ENCODE measurements around the gene DEXI. TPM values are rescaled to one million over a fixed set of nuclear protein-coding genes. Genes with fewer than 3 reads are reported as not detected.

Gene DEXI
- total and polyA plus RNA-seq, 10 donors = 14.9 to 81.5 (median 33.5) TPM

- 59 to 67% (median 65%) methylated on average over 4 of the region's 4 CpGs for WGBS, 5 donors
- intact Hi-C loops (cut with DNase I; ENCODE audit: low total_unique reads) = no loop called here
- no peaks in the 10 kb centered on the region for H3K9me3 ChIP-seq
- DNase-seq = peak; percentile 21
- no peak for TF ChIP-seq POLR2A (IDR thresholded peaks at IDR 0.05)
- no peak for TF ChIP-seq POLR2AphosphoS5 (IDR thresholded peaks at IDR 0.05)
- no peak for TF ChIP-seq CTCF (IDR thresholded peaks at IDR 0.05 in 8 of 11, conservative IDR thresholded peaks at IDR 0.05 in 3 of 11)
- peak overlapping the region in 6 of 8 donors; percentile 13 to 82 (median 68) for H3K27ac ChIP-seq
- H3K4me1 ChIP-seq = peaks cover 39 to 100% (median 95%) of the 10 kb centered on the region in 6 donors
- no peak overlapping the region for H3K4me3 ChIP-seq
- peaks cover 0 to 37% (median 0%) of the 10 kb centered on the region in 6 donors for H3K36me3 ChIP-seq
- no peaks in the 10 kb centered on the region for H3K27me3 ChIP-seq (replicated peaks in 1 of 7)
Observed at GRCh38 chr16:10889855-10890254, 52.4 kb downstream of the DEXI start.

GRCh38 chr16:10888320-10888937, 53.8 kb downstream of the DEXI start:
- Histone ChIP-seq H3K4me1 (peaks cover 42 to 100% (median 97%) of the 10 kb centered on the region in 6 donors), H3K9me3 (no peaks in the 10 kb centered on the region), H3K36me3 (peaks cover 0 to 46% (median 6%) of the 10 kb centered on the region in 6 donors), H3K4me3 (peak overlapping the region in 6 of 8 donors; percentile 5 to 59 (median 22)), H3K27ac (peak overlapping the region in 7 of 8 donors; percentile 31 to 82 (median 63)), H3K27me3 (replicated peaks in 1 of 7) (no peaks in the 10 kb centered on the region)
- DNase-seq = peak; percentile 88
- WGBS, 5 donors = 34 to 59% (median 42%) methylated on average over 10 of the region's 10 CpGs
- TF ChIP-seq CTCF (IDR thresholded peaks at IDR 0.05 in 8 of 11, conservative IDR thresholded peaks at IDR 0.05 in 3 of 11) (no peak), POLR2AphosphoS5 (IDR thresholded peaks at IDR 0.05) (peak in 2 of 3 donors; percentile 30 to 52)
- intact Hi-C loops (cut with DNase I; ENCODE audit: low total_unique reads) = no loop called here

GRCh38 chr16:10885246-10885645, 57.0 kb downstream of the DEXI start:
- Histone ChIP-seq H3K27me3 (replicated peaks in 1 of 7) (no peaks in the 10 kb centered on the region), H3K4me3 (peak overlapping the region in 1 of 8 donors; percentile 59), H3K9me3 (no peaks in the 10 kb centered on the region), H3K4me1 (peaks cover 48 to 100% (median 96%) of the 10 kb centered on the region in 6 donors), H3K27ac (peak overlapping the region in 6 of 8 donors; percentile 45 to 82 (median 63)), H3K36me3 (peaks cover 0 to 50% (median 15%) of the 10 kb centered on the region in 6 donors)
- intact Hi-C loops (cut with DNase I; ENCODE audit: low total_unique reads) = no loop called here
- DNase-seq = no peak
- TF ChIP-seq POLR2A (IDR thresholded peaks at IDR 0.05) = no peak
- peak in 1 of 3 donors; percentile 67 for TF ChIP-seq POLR2AphosphoS5 (IDR thresholded peaks at IDR 0.05)
- TF ChIP-seq CTCF (IDR thresholded peaks at IDR 0.05 in 8 of 11, conservative IDR thresholded peaks at IDR 0.05 in 3 of 11) = no peak
- WGBS, 5 donors = 36 to 45% (median 40%) methylated on average over 6 of the region's 6 CpGs

DNA sequence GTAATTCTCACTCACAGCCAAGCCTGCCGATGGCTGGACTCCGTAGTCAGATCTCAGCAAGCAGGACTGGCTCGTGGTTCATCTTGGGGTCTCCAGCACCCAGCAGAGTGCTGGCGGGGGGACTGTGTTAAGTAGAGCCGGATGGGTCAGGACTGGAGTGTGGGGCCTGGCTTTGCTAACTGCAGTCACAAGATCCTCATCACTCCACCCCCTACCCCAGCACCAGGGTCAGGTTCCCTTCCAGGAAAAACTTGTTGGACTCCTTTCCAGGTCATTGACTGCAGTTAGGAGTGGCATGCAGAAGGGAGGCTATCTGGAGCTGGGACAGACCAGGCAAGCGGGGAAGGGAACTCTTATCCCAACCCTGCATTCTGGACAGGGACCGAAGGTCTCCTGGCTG, 59.3 kb downstream of the DEXI start:
- Histone ChIP-seq H3K4me1 (peaks cover 39 to 100% (median 95%) of the 10 kb centered on the region in 6 donors), H3K36me3 (peaks cover 0 to 48% (median 15%) of the 10 kb centered on the region in 6 donors), H3K9me3 (no peaks in the 10 kb centered on the region), H3K4me3 (no peak overlapping the region), H3K27me3 (replicated peaks in 1 of 7) (peaks cover 0 to 21% (median 0%) of the 10 kb centered on the region in 7 donors), H3K27ac (peak overlapping the region in 3 of 8 donors; percentile 14 to 83 (median 82))
- intact Hi-C loops (cut with DNase I; ENCODE audit: low total_unique reads) = no loop called here
- 79 to 92% (median 87%) methylated on average over 4 to 7 of the region's 7 CpGs for WGBS, 5 donors
- no peak for DNase-seq
- TF ChIP-seq CTCF (IDR thresholded peaks at IDR 0.05 in 8 of 11, conservative IDR thresholded peaks at IDR 0.05 in 3 of 11) (no peak), POLR2A (IDR thresholded peaks at IDR 0.05) (no peak), POLR2AphosphoS5 (IDR thresholded peaks at IDR 0.05) (no peak)

All from spleen (tissue), 11 donors.